ENCODE results near the gene GJD2.

- no peak for TF ChIP-seq EZH2phosphoT487 (conservative IDR thresholded peaks at IDR 0.05; ENCODE audit: low read length)
- TF ChIP-seq, protein P1, sequence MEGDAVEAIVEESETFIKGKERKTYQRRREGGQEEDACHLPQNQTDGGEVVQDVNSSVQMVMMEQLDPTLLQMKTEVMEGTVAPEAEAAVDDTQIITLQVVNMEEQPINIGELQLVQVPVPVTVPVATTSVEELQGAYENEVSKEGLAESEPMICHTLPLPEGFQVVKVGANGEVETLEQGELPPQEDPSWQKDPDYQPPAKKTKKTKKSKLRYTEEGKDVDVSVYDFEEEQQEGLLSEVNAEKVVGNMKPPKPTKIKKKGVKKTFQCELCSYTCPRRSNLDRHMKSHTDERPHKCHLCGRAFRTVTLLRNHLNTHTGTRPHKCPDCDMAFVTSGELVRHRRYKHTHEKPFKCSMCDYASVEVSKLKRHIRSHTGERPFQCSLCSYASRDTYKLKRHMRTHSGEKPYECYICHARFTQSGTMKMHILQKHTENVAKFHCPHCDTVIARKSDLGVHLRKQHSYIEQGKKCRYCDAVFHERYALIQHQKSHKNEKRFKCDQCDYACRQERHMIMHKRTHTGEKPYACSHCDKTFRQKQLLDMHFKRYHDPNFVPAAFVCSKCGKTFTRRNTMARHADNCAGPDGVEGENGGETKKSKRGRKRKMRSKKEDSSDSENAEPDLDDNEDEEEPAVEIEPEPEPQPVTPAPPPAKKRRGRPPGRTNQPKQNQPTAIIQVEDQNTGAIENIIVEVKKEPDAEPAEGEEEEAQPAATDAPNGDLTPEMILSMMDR (IDR thresholded peaks at IDR 0.05; ENCODE audit: insufficient read depth, low read length, poor library complexity, severe bottlenecking), result no peak
Measured at GRCh38 chr15:34802371-34802770, 47.6 kb upstream of the GJD2 start.
